ENCODE results near the gene LIMCH1.
"Not testable (repeated sequence)": the region's sequence is repeated elsewhere in the genome, so short reads cannot be mapped to it uniquely, and the experiment has no call there.

Gene LIMCH1

GRCh38 chr4:41611124-41611838 lies 73.3 kb downstream of the LIMCH1 start:
- FAIRE-seq, result no peak

- FAIRE-seq, result no peak
These were observed 74.2 kb downstream of the LIMCH1 start for GRCh38 chr4:41611881-41612871.

- FAIRE-seq, result no peak
These were observed 75.4 kb downstream of the LIMCH1 start for GRCh38 chr4:41613386-41613785.

- no peak for FAIRE-seq
These were observed 75.9 kb downstream of the LIMCH1 start for GRCh38 chr4:41613821-41614220.

GRCh38 chr4:41614519-41614918 lies 76.6 kb downstream of the LIMCH1 start:
- FAIRE-seq, result no peak

- no peak for FAIRE-seq
These were observed 81.2 kb downstream of the LIMCH1 start for GRCh38 chr4:41619161-41619560.

GRCh38 chr4:41620594-41621256 lies 82.8 kb downstream of the LIMCH1 start:
- FAIRE-seq, result no peak

GRCh38 chr4:41622787-41623186 lies 84.8 kb downstream of the LIMCH1 start:
- FAIRE-seq, result no peak

- no peak for FAIRE-seq
These were observed 86.8 kb downstream of the LIMCH1 start for GRCh38 chr4:41624765-41625164.

- no peak for FAIRE-seq
These were observed 87.6 kb downstream of the LIMCH1 start for GRCh38 chr4:41625531-41625930.

- FAIRE-seq, result no peak
These were observed 91.0 kb downstream of the LIMCH1 start for GRCh38 chr4:41628936-41629335.

- no peak for FAIRE-seq
These were observed 93.6 kb downstream of the LIMCH1 start for GRCh38 chr4:41631523-41631922.

- FAIRE-seq, result no peak
These were observed 94.6 kb downstream of the LIMCH1 start for GRCh38 chr4:41632481-41633073.

- no peak for FAIRE-seq
These were observed 95.4 kb downstream of the LIMCH1 start for GRCh38 chr4:41633321-41633720.

- no peak for FAIRE-seq
These were observed 97.5 kb downstream of the LIMCH1 start for GRCh38 chr4:41635441-41635840.

GRCh38 chr4:41638203-41638602 lies 100.2 kb downstream of the LIMCH1 start:
- FAIRE-seq, result no peak

GRCh38 chr4:41638866-41639265 lies 100.9 kb downstream of the LIMCH1 start:
- FAIRE-seq, result no peak

- no peak for FAIRE-seq
These were observed 101.3 kb downstream of the LIMCH1 start for GRCh38 chr4:41639291-41639690.

- FAIRE-seq, result no peak
These were observed 102.9 kb downstream of the LIMCH1 start for GRCh38 chr4:41640906-41641305.

GRCh38 chr4:41642746-41643145 lies 104.8 kb downstream of the LIMCH1 start:
- FAIRE-seq, result not testable (repeated sequence)

GRCh38 chr4:41643331-41643730 lies 105.4 kb downstream of the LIMCH1 start:
- no peak for FAIRE-seq

GRCh38 chr4:41644288-41644914 lies 106.4 kb downstream of the LIMCH1 start:
- no peak for FAIRE-seq

Data from colon (tissue), 2 donors.